Right hindlimb (tissue), 1 donor: ENCODE measurements around the gene MCM3.
A peak's percentile ranks its signal among the peaks of the same experiment; 100 is the strongest.

Experiments
- DNase-seq: peaks from one replicate; pipeline ENCODE4 v3.0.0-alpha.2; 2018

MCM3 gene

GRCh38 chr6:52284460-52285176, at the start of gene MCM3:
Gene MCM3, minus strand, starts transcription at chr6:52284742. Its CDS starts 68 bp downstream, at chr6:52284674.
- DNase-seq = peak; percentile 99

- no peak for DNase-seq
These were observed 49.3 kb upstream of the MCM3 start for GRCh38 chr6:52333840-52334200.

GRCh38 chr6:52331793-52332457, 47.4 kb upstream of the MCM3 start:
- no peak for DNase-seq

- DNase-seq = no peak
These were observed 45.9 kb upstream of the MCM3 start for GRCh38 chr6:52330470-52330869.

GRCh38 chr6:52328729-52329128, 44.2 kb upstream of the MCM3 start:
- no peak for DNase-seq

- no peak for DNase-seq
These were observed 43.7 kb upstream of the MCM3 start for GRCh38 chr6:52328303-52328662.

GRCh38 chr6:52326540-52327364, 42.2 kb upstream of the MCM3 start:
- DNase-seq = no peak

GRCh38 chr6:52325695-52326471, 41.3 kb upstream of the MCM3 start:
- no peak for DNase-seq

GRCh38 chr6:52324189-52324588, 39.6 kb upstream of the MCM3 start:
- DNase-seq = no peak

GRCh38 chr6:52317841-52318581, 33.5 kb upstream of the MCM3 start:
- no peak for DNase-seq

- DNase-seq = no peak
These were observed 32.7 kb upstream of the MCM3 start for GRCh38 chr6:52317211-52317610.

- no peak for DNase-seq
These were observed 30.2 kb upstream of the MCM3 start for GRCh38 chr6:52314752-52315151.

- DNase-seq = no peak
These were observed 27.9 kb upstream of the MCM3 start for GRCh38 chr6:52312461-52312860.

GRCh38 chr6:52310932-52311331, 26.4 kb upstream of the MCM3 start:
- DNase-seq = no peak

- no peak for DNase-seq
These were observed 23.4 kb upstream of the MCM3 start for GRCh38 chr6:52307900-52308372.

- DNase-seq = no peak
These were observed 22.7 kb upstream of the MCM3 start for GRCh38 chr6:52306972-52307870.

GRCh38 chr6:52305948-52306767, 21.6 kb upstream of the MCM3 start:
- DNase-seq = no peak

GRCh38 chr6:52305411-52305810, 20.9 kb upstream of the MCM3 start:
- DNase-seq = no peak

- no peak for DNase-seq
These were observed 20.4 kb upstream of the MCM3 start for GRCh38 chr6:52304983-52305390.

- no peak for DNase-seq
These were observed 18.6 kb upstream of the MCM3 start for GRCh38 chr6:52303178-52303577.
